HG03095 (cell line): ENCODE data around the gene TCF21.

Source experiments
- ATAC-seq: cut with Tn5 transposase; IDR thresholded peaks from one replicate; pipeline ENCODE4 v1.9.1; 2021; ENCODE audit warnings: moderate library complexity; ENCODE audit not compliant: unreplicated experiment

Gene TCF21

GRCh38 chr6:133889557-133890403 lies 867 bp downstream of the TCF21 start:
- ATAC-seq = no peak

- ATAC-seq = no peak
Observed at GRCh38 chr6:133890711-133891148, 1.8 kb downstream of the TCF21 start.

GRCh38 chr6:133891149-133891926 lies 2.4 kb downstream of the TCF21 start:
- ATAC-seq = no peak

GRCh38 chr6:133891927-133892812 lies 3.3 kb downstream of the TCF21 start:
- ATAC-seq = no peak

GRCh38 chr6:133892813-133893691 lies 4.1 kb downstream of the TCF21 start:
- no peak for ATAC-seq

- ATAC-seq = no peak
Observed at GRCh38 chr6:133893946-133894345, 5.0 kb downstream of the TCF21 start.

- no peak for ATAC-seq
Observed at GRCh38 chr6:133894369-133894768, 5.5 kb downstream of the TCF21 start.

GRCh38 chr6:133894795-133895358 lies 6.0 kb downstream of the TCF21 start:
- ATAC-seq = no peak

- no peak for ATAC-seq
Observed at GRCh38 chr6:133895573-133896343, 6.8 kb downstream of the TCF21 start.

GRCh38 chr6:133896344-133896721 lies 7.4 kb downstream of the TCF21 start:
- no peak for ATAC-seq

- no peak for ATAC-seq
Observed at GRCh38 chr6:133898263-133898662, 9.3 kb downstream of the TCF21 start.

GRCh38 chr6:133899556-133899955 lies 10.6 kb downstream of the TCF21 start:
- ATAC-seq = no peak

GRCh38 chr6:133903855-133904254 lies 14.9 kb downstream of the TCF21 start:
- ATAC-seq = no peak

- no peak for ATAC-seq
Observed at GRCh38 chr6:133906050-133906449, 17.1 kb downstream of the TCF21 start.

- ATAC-seq = peak; percentile 77
Observed at GRCh38 chr6:133916650-133917151, 27.8 kb downstream of the TCF21 start.

- ATAC-seq = no peak
Observed at GRCh38 chr6:133917781-133918180, 28.9 kb downstream of the TCF21 start.

GRCh38 chr6:133918208-133918930 lies 29.5 kb downstream of the TCF21 start:
- no peak for ATAC-seq

GRCh38 chr6:133919362-133919761 lies 30.4 kb downstream of the TCF21 start:
- no peak for ATAC-seq
